ENCODE measurements around the gene TRIM64C.
"Not testable (repeated sequence)": the region's sequence is repeated elsewhere in the genome, so short reads cannot be mapped to it uniquely, and the experiment has no call there.

DNA sequence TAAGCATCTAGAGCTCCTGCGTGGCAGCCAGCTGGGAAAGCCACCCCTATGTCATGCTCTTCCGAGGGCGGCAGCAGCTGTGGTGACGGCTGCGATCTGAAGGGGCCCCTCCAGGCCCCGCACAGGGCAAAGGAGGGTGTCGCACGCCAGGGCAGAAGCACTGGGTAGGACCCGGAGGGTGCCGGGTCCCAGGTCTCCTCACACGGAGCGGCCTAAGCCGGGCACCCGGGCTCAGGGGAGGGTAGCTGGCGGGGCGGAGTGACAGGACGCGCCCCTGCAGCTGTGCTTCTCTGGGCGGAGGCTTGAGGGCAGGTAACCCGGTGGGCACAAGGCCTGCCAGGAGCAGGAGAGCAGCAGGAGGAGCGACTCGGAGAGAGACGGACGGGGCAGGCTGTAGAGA is 43.4 kb upstream of the TRIM64C start:
- TF ChIP-seq, protein P1, sequence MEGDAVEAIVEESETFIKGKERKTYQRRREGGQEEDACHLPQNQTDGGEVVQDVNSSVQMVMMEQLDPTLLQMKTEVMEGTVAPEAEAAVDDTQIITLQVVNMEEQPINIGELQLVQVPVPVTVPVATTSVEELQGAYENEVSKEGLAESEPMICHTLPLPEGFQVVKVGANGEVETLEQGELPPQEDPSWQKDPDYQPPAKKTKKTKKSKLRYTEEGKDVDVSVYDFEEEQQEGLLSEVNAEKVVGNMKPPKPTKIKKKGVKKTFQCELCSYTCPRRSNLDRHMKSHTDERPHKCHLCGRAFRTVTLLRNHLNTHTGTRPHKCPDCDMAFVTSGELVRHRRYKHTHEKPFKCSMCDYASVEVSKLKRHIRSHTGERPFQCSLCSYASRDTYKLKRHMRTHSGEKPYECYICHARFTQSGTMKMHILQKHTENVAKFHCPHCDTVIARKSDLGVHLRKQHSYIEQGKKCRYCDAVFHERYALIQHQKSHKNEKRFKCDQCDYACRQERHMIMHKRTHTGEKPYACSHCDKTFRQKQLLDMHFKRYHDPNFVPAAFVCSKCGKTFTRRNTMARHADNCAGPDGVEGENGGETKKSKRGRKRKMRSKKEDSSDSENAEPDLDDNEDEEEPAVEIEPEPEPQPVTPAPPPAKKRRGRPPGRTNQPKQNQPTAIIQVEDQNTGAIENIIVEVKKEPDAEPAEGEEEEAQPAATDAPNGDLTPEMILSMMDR (IDR thresholded peaks at IDR 0.05), result not testable (repeated sequence)
- not testable (repeated sequence) for TF ChIP-seq POLR2A (IDR thresholded peaks at IDR 0.05)

Measured in uterus (tissue), 2 donors.